ENCODE data around the gene ZNF750. TPM values are rescaled to one million over a fixed set of nuclear protein-coding genes. Genes with fewer than 3 reads are reported as not detected.
A peak's percentile ranks its signal among the peaks of the same experiment; 100 is the strongest.

ZNF750 gene
- total RNA-seq, 1 donor from 2014 or later, result 83.0 TPM

GRCh38 chr17:82846061-82846691 is 6.4 kb upstream of the ZNF750 start:
- peak overlapping the region; percentile 16 to 32 for H3K4me3 ChIP-seq
- no peak for DNase-seq (ENCODE audit: extremely low spot score in 2 of 2)
- TF ChIP-seq POLR2A (IDR thresholded peaks at IDR 0.05) (no peak), CTCF (IDR thresholded peaks at IDR 0.05) (no peak), POLR2AphosphoS5 (IDR thresholded peaks at IDR 0.05; ENCODE audit: insufficient read depth in 1 of 2, low read depth in 1 of 2) (no peak)

DNA sequence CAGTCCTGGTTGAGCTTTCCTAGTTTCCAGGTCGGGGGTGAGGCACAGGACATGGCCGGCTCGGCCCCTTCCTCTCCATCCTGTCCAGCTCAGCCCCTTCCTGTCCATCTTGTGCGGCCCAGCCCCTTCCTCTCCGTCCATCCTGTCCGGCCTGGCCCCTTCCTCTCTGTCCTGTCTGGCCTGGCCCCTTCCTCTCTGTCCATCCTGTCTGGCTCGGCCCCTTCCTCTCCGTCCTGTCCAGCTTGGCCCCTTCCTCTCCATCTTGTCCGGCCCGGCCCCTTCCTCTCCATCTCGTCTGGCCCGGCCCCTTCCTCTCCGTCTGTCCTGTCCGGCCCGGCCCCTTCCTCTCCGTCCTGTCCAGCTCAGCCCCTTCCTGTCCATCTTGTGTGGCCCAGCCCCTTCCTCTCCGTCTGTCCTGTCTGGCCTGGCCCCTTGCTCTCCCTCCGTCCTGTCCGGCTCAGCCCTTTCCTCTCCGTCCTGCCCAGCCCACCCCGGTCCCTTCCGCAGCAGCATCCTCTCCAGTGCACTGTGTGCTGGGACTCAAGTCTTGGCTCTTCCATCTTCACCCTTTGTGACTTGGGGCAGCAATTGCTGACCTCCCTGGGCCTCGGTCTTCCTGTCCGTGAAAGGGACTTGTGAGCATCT is 5.5 kb upstream of the ZNF750 start:
- TF ChIP-seq CTCF (IDR thresholded peaks at IDR 0.05) (no peak), POLR2AphosphoS5 (IDR thresholded peaks at IDR 0.05; ENCODE audit: insufficient read depth in 1 of 2, low read depth in 1 of 2) (peak in 1 of 2 donors; percentile 8), POLR2A (IDR thresholded peaks at IDR 0.05) (no peak)
- Histone ChIP-seq H3K4me1 (peaks cover 14% of the 10 kb centered on the region), H3K36me3 (no peaks in the 10 kb centered on the region), H3K27ac (no peak overlapping the region), H3K4me3 (peak overlapping the region in 1 of 2 donors; percentile 32), H3K27me3 (no peaks in the 10 kb centered on the region), H3K9me3 (no peaks in the 10 kb centered on the region)
- no peak for DNase-seq (ENCODE audit: extremely low spot score in 2 of 2)
- intact Hi-C loops (cut with DNase I), result loop anchor here (5.0 kb wide), 1 partner anchor 48 kb away; no protein-coding TSS in a partner anchor

More at GRCh38 chr17:82846061-82846691, 6.4 kb upstream of the ZNF750 start:
- Histone ChIP-seq H3K36me3 (no peaks in the 10 kb centered on the region), H3K9me3 (no peaks in the 10 kb centered on the region), H3K4me1 (peaks cover 14% of the 10 kb centered on the region), H3K27me3 (no peaks in the 10 kb centered on the region), H3K27ac (no peak overlapping the region)
- intact Hi-C loops (cut with DNase I), result loop anchor here (5.0 kb wide), 1 partner anchor 49 kb away; no protein-coding TSS in a partner anchor

DNA sequence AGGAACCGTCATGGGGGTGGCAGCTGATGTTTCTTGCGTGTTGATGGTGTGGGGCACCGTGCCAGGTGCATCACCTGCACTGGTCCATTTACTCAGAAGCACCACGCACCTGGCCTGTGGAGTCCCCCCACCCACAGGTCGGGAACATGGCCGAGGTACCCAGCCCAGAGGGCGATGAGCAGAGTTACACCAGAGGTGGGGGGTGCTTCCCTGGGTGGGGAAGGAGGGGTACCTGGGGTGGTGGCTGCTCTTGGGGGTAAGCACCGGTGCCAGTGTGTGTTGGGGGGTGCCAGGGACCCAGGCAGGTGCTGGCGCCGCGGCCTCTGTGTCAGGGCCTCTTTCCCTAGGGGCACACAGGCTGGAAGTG is 5.0 kb upstream of the ZNF750 start:
- DNase-seq (ENCODE audit: extremely low spot score in 2 of 2), result no peak
- intact Hi-C loops (cut with DNase I), result loop anchor here (5.0 kb wide), 1 partner anchor 47 kb away; no protein-coding TSS in a partner anchor
- no peak overlapping the region for H3K27ac ChIP-seq
- H3K4me3 ChIP-seq, result no peak overlapping the region
- TF ChIP-seq POLR2A (IDR thresholded peaks at IDR 0.05) (no peak), POLR2AphosphoS5 (IDR thresholded peaks at IDR 0.05; ENCODE audit: insufficient read depth in 1 of 2, low read depth in 1 of 2) (no peak), CTCF (IDR thresholded peaks at IDR 0.05) (no peak)
- no peaks in the 10 kb centered on the region for H3K36me3 ChIP-seq
- no peaks in the 10 kb centered on the region for H3K9me3 ChIP-seq
- peaks cover 14% of the 10 kb centered on the region for H3K4me1 ChIP-seq
- no peaks in the 10 kb centered on the region for H3K27me3 ChIP-seq

- H3K9me3 ChIP-seq, result no peaks in the 10 kb centered on the region
- no peak for TF ChIP-seq POLR2AphosphoS5 (IDR thresholded peaks at IDR 0.05; ENCODE audit: insufficient read depth in 1 of 2, low read depth in 1 of 2)
- TF ChIP-seq CTCF (IDR thresholded peaks at IDR 0.05), result no peak
- TF ChIP-seq POLR2A (IDR thresholded peaks at IDR 0.05), result no peak
- H3K4me1 ChIP-seq, result peaks cover 8% of the 10 kb centered on the region
- no peak overlapping the region for H3K27ac ChIP-seq
- H3K36me3 ChIP-seq, result no peaks in the 10 kb centered on the region
- no peak overlapping the region for H3K4me3 ChIP-seq
- H3K27me3 ChIP-seq, result no peaks in the 10 kb centered on the region
- intact Hi-C loops (cut with DNase I), result no loop called here
- no peak for DNase-seq (ENCODE audit: extremely low spot score in 2 of 2)
Measured at GRCh38 chr17:82843904-82844680, 4.3 kb upstream of the ZNF750 start.
